Measurements from ENCODE around the gene PLAAT5. TPM values are rescaled to one million over a fixed set of nuclear protein-coding genes. Genes with fewer than 3 reads are reported as not detected.

Gene PLAAT5
- total RNA-seq, 2 donors from 2014 or later = 0.40 TPM; not detected in 1

DNA sequence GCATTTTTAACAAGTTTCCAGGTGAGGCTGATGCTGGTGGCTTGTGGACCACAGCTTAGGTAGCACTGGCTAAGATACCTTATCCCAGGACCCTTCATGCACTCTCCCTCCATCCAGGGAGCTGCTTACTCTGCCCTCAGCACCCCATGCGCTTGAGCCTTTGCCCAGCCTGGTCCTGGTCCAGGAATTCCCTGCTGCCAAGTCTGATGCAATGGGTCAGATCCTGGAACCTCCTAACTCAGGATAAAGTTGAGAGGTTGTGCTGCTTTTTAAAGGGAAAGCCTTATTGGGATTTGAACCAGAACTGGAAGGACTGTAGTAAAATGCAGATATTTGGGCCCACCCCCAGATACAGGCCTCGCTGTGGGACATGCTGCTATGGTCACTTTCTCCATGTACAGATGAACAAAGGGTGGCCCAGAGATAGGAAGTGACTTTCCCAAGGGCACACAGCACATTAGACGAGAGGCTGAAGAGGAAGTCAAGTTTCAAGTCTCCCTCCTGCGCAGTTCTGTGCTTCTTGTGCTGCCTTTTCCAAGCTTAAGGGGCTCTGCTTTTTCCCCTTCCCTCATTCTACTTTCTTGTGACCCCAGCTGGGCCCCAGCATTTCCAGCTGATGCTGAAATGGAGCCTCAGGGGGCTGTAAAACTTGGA is 14.1 kb upstream of the PLAAT5 start:
- intact Hi-C loops (cut with DNase I) = no loop called here
- Histone ChIP-seq H3K9me3 (no peaks in the 10 kb centered on the region), H3K27ac (no peak overlapping the region), H3K4me1 (no peaks in the 10 kb centered on the region), H3K4me3 (no peak overlapping the region), H3K36me3 (no peaks in the 10 kb centered on the region), H3K27me3 (no peaks in the 10 kb centered on the region), H3K9ac (ENCODE audit: low read depth in 2 of 2, low read length in 2 of 2) (no peak overlapping the region)
- no peak for DNase-seq
- TF ChIP-seq, protein P1, sequence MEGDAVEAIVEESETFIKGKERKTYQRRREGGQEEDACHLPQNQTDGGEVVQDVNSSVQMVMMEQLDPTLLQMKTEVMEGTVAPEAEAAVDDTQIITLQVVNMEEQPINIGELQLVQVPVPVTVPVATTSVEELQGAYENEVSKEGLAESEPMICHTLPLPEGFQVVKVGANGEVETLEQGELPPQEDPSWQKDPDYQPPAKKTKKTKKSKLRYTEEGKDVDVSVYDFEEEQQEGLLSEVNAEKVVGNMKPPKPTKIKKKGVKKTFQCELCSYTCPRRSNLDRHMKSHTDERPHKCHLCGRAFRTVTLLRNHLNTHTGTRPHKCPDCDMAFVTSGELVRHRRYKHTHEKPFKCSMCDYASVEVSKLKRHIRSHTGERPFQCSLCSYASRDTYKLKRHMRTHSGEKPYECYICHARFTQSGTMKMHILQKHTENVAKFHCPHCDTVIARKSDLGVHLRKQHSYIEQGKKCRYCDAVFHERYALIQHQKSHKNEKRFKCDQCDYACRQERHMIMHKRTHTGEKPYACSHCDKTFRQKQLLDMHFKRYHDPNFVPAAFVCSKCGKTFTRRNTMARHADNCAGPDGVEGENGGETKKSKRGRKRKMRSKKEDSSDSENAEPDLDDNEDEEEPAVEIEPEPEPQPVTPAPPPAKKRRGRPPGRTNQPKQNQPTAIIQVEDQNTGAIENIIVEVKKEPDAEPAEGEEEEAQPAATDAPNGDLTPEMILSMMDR (IDR thresholded peaks at IDR 0.05) = no peak

DNA sequence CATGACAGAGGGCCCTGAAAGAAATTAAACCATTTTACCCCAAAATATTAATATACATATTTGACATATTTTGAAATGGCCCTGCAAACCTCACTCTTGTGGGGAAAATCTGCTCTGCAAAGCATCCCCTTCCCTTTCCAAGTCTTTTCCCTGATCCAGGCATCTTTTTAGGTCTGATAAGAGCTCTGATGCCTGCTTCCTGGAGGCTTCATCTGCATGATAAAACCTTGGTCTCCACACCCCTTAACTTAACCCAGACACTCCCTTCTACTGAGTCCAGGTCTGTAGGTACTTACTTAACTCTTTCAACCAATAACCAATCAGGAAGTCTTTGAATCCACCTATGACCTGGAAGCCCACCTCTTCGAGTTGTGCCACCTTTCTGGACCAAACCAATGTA is 13.1 kb upstream of the PLAAT5 start:
- no peak for DNase-seq
- Histone ChIP-seq H3K4me3 (no peak overlapping the region), H3K9me3 (no peaks in the 10 kb centered on the region), H3K9ac (ENCODE audit: low read depth in 2 of 2, low read length in 2 of 2) (no peak overlapping the region), H3K36me3 (no peaks in the 10 kb centered on the region), H3K27me3 (no peaks in the 10 kb centered on the region), H3K27ac (no peak overlapping the region), H3K4me1 (no peaks in the 10 kb centered on the region)
- intact Hi-C loops (cut with DNase I) = no loop called here
- TF ChIP-seq, protein P1 (IDR thresholded peaks at IDR 0.05) = no peak

DNA sequence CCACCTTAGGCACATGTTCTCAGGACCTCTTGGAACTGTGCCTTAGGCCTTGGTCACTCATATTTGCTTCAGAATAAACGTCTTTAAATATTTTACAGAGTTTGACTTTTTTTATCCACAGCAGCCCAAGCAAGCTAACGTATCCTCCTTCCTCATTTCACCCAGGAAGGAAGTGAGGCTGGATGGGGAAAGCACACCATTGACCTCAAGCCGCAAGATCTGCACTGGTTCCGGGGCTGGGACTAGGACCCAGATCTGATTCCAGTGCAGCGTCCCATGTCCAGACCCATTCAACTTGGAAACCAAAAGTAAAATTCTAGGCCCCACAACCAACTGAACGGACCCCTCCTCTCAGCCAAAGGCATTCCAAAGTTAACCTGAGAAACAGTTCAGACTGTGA is 12.5 kb upstream of the PLAAT5 start:
- H3K4me1 ChIP-seq = no peaks in the 10 kb centered on the region
- no peaks in the 10 kb centered on the region for H3K27me3 ChIP-seq
- no peak overlapping the region for H3K27ac ChIP-seq
- H3K36me3 ChIP-seq = no peaks in the 10 kb centered on the region
- TF ChIP-seq, protein P1 (IDR thresholded peaks at IDR 0.05) = no peak
- no peak for DNase-seq
- no peak overlapping the region for H3K9ac ChIP-seq (ENCODE audit: low read depth in 2 of 2, low read length in 2 of 2)
- H3K9me3 ChIP-seq = no peaks in the 10 kb centered on the region
- intact Hi-C loops (cut with DNase I) = no loop called here
- no peak overlapping the region for H3K4me3 ChIP-seq

DNA sequence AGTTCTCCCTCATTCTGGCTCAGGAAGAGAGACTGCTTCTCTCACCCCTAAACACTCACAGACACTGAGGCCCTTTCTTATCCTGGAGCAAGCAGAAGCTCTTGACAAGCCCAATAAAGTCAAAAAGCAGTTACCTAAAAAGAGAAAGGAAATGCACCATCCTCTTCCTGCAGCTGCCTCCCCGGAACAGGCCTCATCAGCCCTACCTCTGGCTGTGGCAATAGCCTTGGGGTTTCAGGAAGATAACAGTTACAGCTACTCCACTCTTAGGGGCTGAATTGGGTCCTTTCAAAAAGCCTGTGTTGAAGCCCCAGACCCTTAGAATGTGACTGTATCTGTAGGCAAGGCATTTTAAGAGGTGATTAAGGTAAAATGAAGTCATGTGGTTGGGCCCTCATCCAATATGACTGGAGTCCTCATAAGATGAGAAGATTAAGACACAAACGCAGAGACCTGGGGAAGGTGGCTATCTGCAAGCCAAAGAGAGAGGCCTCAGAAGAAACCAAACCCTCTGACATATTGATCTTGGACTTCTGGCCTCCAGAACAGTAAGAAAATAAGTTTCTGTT is 11.4 kb upstream of the PLAAT5 start:
- H3K4me1 ChIP-seq = no peaks in the 10 kb centered on the region
- intact Hi-C loops (cut with DNase I) = no loop called here
- H3K36me3 ChIP-seq = no peaks in the 10 kb centered on the region
- DNase-seq = no peak
- H3K9me3 ChIP-seq = no peaks in the 10 kb centered on the region
- TF ChIP-seq, protein P1 (IDR thresholded peaks at IDR 0.05) = no peak
- no peak overlapping the region for H3K4me3 ChIP-seq
- H3K27ac ChIP-seq = no peak overlapping the region
- H3K9ac ChIP-seq (ENCODE audit: low read depth in 2 of 2, low read length in 2 of 2) = no peak overlapping the region
- H3K27me3 ChIP-seq = no peaks in the 10 kb centered on the region

DNA sequence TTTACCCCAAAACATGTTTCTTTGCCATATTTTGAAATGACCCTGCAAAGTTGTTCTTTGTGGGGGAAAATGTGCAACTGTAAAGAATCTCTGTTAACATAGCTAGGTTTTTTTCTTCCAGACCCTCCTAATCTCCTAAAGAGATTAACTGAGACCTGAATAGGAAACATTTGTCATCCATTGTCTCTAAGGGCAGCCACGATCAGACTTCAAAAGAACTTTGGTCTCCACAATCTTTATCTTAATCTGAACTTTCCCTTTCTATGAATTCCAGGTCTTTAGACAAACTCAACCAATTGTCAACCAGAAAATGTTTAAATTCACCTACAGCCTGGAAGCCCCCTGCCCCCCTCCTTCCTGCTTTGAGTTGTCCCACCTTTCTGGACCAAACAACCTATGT is 10.3 kb upstream of the PLAAT5 start:
- Histone ChIP-seq H3K4me3 (no peak overlapping the region), H3K27ac (no peak overlapping the region), H3K36me3 (no peaks in the 10 kb centered on the region), H3K27me3 (no peaks in the 10 kb centered on the region), H3K9ac (ENCODE audit: low read depth in 2 of 2, low read length in 2 of 2) (no peak overlapping the region), H3K9me3 (no peaks in the 10 kb centered on the region), H3K4me1 (no peaks in the 10 kb centered on the region)
- TF ChIP-seq, protein P1 (IDR thresholded peaks at IDR 0.05) = no peak
- intact Hi-C loops (cut with DNase I) = no loop called here
- no peak for DNase-seq

All from colonic mucosa (tissue), 4 donors.